Measurements from ENCODE around the gene ESYT3. TPM values are rescaled to one million over a fixed set of nuclear protein-coding genes. Genes with fewer than 3 reads are reported as not detected.

Gene ESYT3
- total RNA-seq, 1 experiment from 2014 or later: 6.3 TPM

DNA sequence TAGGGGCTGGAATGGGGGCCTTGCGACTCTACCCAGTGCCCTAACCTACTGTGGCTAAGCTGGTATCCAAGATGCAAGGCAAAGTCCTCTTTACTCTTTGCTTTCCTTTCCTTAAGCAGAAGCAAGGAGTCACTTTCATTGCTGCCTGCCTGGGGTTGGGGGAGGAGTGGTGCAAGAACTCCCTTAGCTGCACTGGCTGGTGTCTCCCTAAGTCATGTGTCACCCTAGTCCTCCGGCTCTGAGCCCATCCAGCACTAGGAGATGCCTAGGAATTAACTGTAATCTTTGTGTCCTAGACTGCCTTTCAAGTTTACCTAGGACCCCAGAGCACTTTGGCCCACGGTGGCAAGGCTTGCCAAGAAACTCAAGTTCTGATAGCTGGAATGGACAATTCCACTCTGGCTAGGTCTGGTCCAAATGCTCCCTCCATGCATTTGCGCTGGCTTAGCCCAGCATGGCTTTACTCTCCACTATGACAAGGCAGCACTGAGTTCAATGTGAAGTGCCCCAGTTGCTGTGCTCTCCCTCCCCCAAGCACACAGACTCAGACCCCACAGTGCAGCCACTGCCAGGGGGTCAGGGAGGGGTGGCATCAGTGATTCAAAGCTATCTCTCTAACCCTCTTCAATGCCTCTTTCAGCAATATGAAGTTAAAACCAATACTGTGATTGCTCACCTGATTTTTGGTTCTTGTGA lies 58.7 kb downstream of the ESYT3 start:
- Histone ChIP-seq H3K23ac (ENCODE audit: insufficient read length, low read depth, low read length) (no peak overlapping the region), H2BK5ac (ENCODE audit: insufficient read length, low read length) (no peak overlapping the region), H3K27me3 (ENCODE audit: insufficient read depth, low read length) (no peaks in the 10 kb centered on the region), H3K79me2 (ENCODE audit: insufficient read depth, low read length) (no peaks in the 10 kb centered on the region), H3K4ac (ENCODE audit: low read depth, low read length) (no peak overlapping the region), H2BK120ac (ENCODE audit: low read depth, low read length, poor library complexity, severe bottlenecking) (no peak overlapping the region), H3K9ac (ENCODE audit: extremely low read depth, insufficient read length, low read length) (no peak overlapping the region), H3K56ac (ENCODE audit: insufficient read length, low read depth, low read length) (no peak overlapping the region), H2BK15ac (ENCODE audit: low read depth, low read length) (no peak overlapping the region), H3K4me1 (ENCODE audit: insufficient read depth, low read length) (peaks cover 6% of the 10 kb centered on the region; the same call in 1 of the 2 replicates), H2AK5ac (ENCODE audit: insufficient read length, low read length) (no peak overlapping the region), H4K20me1 (ENCODE audit: control insufficient read depth, insufficient read depth, insufficient read length) (no peaks in the 10 kb centered on the region), H2AFZ (ENCODE audit: low read length) (no peak overlapping the region), H3K4me2 (ENCODE audit: insufficient read depth, insufficient read length, low read length) (no peak overlapping the region), H3K9me3 (ENCODE audit: control insufficient read depth, low read depth, low read length) (no peaks in the 10 kb centered on the region), H3K18ac (ENCODE audit: insufficient read length, low read depth, low read length) (no peak overlapping the region), H3K27ac (ENCODE audit: insufficient read length, low read depth, low read length) (no peak overlapping the region), H3K23me2 (ENCODE audit: insufficient read length, low read depth, low read length, poor library complexity, severe bottlenecking) (no peaks in the 10 kb centered on the region), H4K8ac (replicated peaks; ENCODE audit: insufficient read length, low read depth, low read length) (no peak overlapping the region), H3K79me1 (ENCODE audit: insufficient read depth, low read depth, low read length, poor library complexity, severe bottlenecking) (no peaks in the 10 kb centered on the region), H2BK20ac (ENCODE audit: low read depth, low read length, poor library complexity, severe bottlenecking) (no peak overlapping the region), H4K91ac (ENCODE audit: insufficient read length, low read depth, low read length) (no peak overlapping the region), H2BK12ac (ENCODE audit: insufficient read length, low read depth, low read length) (no peak overlapping the region), H3T11ph (ENCODE audit: low read length) (no peak overlapping the region), H4K5ac (ENCODE audit: insufficient read length, low read depth, low read length) (no peak overlapping the region), H3K14ac (ENCODE audit: insufficient read depth, low read length) (no peak overlapping the region)
- peaks cover 12% of the 10 kb centered on the region in 2 experiments for H3K4me1 Mint-ChIP-seq
- H3K4me3 Mint-ChIP-seq: no peak overlapping the region
- WGBS (ENCODE audit: extremely low coverage, insufficient read length, low lambda C conversion rate): no CpG with 5 or more reads among the region's 4 CpGs
- H3K9me3 Mint-ChIP-seq: peaks cover 16 to 26% of the 10 kb centered on the region in 2 experiments
- peaks cover 6 to 36% (median 25%) of the 10 kb centered on the region in 3 experiments for H3K36me3 Mint-ChIP-seq (ENCODE audit: insufficient read depth in 1 of 3, low read depth in 3 of 3)
- no peaks in the 10 kb centered on the region; the same call in 1 of the 2 replicates for H3K27me3 Mint-ChIP-seq (ENCODE audit: low read depth)
- no peak overlapping the region for H3K27ac Mint-ChIP-seq
- no peak for DNase-seq
- TF ChIP-seq, protein P1, sequence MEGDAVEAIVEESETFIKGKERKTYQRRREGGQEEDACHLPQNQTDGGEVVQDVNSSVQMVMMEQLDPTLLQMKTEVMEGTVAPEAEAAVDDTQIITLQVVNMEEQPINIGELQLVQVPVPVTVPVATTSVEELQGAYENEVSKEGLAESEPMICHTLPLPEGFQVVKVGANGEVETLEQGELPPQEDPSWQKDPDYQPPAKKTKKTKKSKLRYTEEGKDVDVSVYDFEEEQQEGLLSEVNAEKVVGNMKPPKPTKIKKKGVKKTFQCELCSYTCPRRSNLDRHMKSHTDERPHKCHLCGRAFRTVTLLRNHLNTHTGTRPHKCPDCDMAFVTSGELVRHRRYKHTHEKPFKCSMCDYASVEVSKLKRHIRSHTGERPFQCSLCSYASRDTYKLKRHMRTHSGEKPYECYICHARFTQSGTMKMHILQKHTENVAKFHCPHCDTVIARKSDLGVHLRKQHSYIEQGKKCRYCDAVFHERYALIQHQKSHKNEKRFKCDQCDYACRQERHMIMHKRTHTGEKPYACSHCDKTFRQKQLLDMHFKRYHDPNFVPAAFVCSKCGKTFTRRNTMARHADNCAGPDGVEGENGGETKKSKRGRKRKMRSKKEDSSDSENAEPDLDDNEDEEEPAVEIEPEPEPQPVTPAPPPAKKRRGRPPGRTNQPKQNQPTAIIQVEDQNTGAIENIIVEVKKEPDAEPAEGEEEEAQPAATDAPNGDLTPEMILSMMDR (conservative IDR thresholded peaks at IDR 0.05): no peak
